Esophagus mucosa (tissue), 1 donor: Measurements from ENCODE around the gene SSH3. TPM values are rescaled to one million over a fixed set of nuclear protein-coding genes. Genes with fewer than 3 reads are reported as not detected.

Experiments
- ATAC-seq: fragments of 200-7000 bp; cut with Tn5 transposase; one replicate; pipeline ENCODE4 v1.9.1; 2020
- total RNA-seq: library from RNA; stranded (reverse); gene quantifications from one replicate; pipeline ENCODE4 v1.2.4, GENCODE V29; 2023
- donor health status: DM: yes; HTN: yes; CAD: no.

The SSH3 gene
- total RNA-seq, 1 donor from 2014 or later, result 78.4 TPM

DNA sequence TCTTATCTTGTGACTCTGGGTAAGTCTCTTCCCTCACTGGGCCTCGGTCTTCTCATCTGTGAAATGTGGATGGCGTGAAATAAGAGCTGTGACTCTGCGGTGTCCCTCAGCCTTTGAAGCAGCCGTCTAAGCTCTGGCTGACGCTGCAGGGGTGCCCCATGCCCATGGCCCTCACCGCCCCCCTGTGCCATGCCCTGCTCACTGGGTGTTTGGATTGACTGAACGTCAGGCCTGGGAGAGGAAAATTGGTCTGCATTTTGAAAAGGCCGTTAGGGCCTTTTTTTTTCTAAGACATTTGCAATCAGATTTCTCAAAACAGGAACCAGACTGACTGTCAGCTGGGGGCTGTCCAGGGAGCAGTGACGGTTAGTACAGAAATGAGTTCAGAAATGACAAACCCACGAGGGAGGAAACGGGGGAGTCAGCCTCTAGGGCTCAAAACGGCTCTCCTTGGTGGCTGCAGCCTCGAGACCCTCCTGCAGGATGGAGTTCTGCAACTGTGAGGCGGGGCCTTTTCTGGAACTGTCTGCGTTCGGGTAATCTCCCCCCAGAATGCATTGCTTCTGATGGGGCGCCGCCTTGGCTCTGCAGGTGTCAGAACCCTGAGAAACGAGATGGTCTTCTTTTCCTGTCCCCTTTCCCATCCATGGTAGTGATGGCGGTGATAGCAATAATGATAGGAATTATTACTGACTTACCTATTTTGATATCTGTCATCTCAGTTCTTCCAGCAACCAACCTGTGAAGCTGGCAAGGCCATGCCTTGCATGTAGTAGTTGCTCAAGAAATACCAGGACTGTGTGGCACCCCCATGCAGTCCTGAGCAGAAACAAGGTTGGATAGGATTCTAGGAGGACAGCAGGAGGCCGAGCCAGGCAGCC is 35.0 kb upstream of the SSH3 start:
- no peak for ATAC-seq

DNA sequence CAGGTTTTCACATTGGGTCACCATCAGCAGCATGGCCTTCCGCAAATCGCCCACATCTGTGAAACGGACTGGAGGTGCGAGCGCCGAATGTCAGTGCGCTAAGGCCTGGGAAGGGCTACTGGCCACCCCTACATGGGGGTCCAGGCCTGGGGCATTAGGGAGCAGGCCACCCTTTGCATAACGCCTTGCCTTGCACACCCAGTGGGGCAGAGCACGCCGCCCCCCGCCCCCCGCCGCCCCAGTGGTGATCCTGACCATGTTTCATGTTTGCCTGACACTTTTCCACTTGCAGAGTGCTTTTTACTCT is 34.4 kb upstream of the SSH3 start:
- ATAC-seq, result no peak

DNA sequence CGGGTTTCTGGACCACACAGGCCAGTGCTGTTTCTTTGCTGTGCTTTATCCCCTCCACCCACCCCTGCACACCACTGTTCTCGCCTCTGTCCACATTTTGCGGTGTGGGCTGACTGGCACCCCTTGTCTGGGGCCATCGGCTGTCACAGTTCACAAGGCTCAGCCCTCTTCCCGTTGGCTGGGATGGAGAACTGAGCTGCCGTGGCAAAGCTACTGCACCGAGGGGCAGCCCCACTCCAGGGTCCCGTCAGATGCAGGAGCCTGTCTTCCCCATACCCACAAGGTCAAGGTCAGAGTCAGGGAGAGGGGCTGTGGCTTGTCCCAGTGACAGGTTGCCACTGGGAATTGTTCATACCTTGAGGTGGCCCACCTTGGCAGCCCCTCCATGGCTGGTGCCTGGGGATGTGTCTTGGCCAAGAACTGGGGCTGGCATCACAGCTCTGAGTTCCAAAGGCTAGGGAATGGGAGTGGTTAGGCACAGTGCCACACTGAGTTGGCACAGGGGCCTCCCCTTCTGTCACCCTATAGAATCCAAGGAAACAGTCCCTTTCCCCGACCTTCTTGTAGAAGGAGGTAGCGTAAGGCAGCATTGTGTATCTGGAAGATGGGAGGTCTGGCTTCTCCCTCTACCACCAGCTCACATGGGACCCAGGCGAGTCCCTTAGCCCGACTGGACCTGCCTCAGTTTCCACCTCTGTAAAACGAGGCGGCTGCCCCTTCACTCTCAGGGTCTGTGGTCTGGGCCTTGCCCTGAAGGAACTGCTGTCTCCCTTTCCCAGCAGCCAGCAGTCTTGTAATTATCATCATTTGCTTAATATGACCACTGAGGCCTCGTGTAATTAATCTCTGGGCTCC is 33.7 kb upstream of the SSH3 start:
- ATAC-seq, result peak; percentile 20

DNA sequence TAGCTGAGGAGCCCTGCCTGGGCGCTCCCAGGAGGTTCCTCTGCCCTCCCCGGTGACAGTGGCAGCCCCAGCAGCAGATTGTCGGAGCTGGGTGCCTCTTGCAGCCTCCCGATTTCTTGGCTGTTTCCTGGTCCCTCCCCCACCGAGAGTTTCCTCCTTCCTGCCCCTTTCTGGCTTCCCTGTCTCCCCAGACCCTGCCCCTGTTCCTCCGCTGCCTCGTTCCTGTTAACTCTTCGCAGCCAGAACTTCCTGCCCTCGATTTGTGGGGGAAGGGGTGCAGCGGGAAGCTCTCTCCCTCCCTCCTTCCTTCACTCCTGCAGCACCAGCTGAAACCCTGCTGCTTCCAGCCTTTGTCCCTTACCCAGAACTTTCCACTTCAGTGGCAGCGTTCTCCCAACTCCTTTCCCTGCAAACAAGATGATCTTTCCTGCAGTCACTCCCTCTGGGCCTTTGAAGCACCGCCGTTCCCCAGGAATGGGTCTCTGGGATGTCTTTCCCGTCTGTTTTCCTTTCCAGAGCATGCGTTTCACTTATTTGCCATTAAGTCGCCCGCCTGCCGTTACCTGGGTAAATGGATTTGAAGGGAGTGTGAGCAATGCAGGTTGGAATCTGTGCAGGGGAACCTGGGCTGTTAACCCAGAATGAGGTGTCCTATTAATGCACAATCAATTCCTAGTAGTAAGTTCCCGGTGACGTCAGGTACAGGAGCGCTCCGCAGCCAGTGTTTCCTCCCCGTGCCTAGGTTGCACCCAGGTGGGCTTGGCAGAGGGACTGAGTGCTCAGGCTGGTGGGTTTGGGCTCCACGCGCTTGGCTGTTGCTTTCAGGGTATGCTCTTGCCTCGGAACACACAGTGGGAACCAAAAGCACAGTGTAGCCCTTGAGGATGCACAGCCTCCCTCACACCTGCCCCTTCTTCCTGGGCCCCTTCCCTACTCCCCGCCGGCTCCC is 32.8 kb upstream of the SSH3 start:
- no peak for ATAC-seq

DNA sequence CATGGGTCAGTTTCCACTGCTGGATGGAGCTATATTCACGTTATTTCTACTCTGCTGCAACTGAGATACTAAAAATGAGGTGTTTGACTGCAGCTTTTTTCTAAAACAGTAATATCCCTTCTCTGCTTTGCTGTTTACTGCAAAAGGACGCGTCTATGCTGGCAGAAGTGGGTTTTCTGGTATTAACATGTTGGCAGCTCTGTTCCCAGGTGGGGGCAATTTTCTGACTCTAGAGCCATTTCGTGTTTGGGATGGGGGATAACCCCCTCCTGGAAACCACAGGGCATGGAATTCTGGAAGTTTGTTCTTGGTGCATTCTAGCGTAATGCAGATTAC is 32.2 kb upstream of the SSH3 start:
- no peak for ATAC-seq

DNA sequence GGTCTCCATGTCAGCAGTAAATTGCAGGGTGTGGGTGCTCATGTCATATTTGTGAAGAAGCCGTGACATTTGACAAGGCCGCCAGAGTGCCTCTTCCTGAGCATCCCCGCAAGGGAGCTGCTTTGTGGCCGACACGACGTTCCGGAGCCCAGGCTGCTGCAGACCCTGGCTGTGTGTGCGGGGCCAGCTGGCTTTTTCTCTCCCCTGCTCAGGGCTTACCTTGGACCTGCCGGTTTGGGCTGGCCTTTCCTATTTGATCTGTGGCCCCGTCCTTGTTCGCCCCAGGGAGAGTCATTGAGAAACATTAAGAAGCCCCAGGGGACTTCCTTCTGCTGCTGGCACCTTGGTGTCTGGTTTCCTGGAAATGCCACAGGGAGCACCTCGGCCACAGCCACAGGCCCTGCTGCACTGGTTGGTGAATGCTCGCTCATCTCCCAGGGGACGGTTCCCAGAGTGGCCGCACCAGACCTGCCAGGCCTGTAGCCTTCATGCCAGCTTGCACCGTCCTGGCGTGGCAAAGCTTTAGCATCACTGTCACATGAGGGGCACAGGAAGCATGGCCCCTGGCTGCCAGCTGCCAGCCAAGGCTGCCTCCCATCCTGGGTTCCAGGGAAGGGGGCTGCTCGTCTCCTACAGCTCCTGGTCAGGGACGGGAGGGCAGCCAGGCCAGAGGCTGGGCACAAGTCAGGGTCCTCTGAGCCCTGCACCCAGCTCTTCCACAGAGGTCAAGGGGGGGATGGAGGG is 31.6 kb upstream of the SSH3 start:
- ATAC-seq, result no peak

DNA sequence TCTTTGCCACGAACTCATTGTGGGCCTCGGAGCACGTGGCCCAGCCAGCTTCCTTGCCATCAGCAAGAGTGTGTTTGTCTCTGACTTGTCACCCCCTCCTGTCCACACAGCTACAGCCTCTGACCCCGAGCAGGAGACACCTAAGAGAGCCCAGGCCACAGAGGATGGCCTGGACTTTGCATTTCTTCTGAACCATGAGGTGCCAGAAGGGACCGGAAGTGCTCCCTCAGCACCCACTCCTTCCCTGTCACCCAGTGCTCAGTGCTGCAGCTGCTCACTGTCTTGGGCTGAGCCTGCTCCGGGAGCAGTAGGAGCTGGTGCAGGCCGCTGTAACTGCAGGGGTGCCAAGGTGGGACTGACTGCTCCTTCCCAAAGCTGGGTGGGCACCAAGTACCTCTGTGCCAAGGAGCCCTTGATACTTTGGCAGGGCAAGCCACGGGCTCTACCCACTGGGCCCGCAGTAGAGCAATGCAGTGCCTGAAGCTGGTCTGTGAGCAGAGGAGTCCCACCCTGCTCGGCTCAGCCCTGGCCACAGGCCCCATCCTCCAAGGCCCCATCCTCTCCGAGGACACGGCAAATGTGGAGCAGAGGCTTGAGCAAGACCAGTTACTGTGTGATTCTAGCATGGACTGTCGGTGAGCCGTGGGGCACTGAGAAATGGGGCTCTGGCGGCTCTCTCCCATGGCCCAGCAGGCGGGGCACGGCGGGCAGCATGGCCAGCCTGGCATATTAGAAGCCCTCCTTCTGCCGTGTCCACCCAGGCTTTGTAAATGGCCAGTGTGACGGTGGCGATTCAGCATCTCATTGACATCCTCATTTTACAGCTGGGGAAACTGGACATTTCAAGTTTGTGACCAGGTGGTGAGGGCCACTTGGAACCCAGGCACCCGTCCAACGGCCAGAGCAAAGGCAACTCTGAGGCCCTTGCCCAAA is 30.7 kb upstream of the SSH3 start:
- ATAC-seq, result no peak

DNA sequence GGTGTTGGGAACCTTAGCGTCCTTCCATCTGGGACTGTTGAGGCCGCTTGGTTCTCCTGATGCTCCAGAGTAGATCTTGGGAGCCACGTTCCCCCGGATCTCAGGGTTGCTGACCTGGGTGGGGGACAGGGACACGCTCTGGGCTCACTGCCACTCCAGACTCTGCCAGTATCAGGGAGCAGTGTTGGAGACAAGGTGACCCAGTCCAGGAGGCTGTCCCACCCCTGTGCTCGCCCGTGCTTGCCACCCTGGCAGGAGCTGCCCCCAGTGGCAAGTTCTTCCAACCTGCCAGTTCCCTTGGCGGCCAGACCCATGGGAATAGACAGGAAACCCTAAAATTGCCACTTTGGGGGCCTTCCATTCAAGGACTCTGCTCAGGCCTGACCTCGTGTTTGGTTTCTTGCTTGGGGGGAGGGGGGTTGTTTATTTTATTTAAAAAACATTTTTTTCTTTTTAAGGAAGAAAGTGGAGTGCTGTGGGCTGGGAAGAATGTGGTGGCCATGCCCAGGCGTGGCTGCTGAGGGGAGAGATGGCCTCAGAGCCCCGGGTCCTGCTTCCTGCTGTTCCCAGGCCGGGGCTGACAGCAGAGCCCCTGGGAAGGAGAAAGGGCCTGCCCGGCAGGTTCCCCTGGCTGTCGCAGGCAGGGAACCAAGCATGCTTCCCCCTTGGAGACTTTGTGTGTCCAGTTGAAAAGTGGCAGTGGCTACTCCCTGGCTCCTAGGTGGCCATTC is 29.9 kb upstream of the SSH3 start:
- no peak for ATAC-seq

DNA sequence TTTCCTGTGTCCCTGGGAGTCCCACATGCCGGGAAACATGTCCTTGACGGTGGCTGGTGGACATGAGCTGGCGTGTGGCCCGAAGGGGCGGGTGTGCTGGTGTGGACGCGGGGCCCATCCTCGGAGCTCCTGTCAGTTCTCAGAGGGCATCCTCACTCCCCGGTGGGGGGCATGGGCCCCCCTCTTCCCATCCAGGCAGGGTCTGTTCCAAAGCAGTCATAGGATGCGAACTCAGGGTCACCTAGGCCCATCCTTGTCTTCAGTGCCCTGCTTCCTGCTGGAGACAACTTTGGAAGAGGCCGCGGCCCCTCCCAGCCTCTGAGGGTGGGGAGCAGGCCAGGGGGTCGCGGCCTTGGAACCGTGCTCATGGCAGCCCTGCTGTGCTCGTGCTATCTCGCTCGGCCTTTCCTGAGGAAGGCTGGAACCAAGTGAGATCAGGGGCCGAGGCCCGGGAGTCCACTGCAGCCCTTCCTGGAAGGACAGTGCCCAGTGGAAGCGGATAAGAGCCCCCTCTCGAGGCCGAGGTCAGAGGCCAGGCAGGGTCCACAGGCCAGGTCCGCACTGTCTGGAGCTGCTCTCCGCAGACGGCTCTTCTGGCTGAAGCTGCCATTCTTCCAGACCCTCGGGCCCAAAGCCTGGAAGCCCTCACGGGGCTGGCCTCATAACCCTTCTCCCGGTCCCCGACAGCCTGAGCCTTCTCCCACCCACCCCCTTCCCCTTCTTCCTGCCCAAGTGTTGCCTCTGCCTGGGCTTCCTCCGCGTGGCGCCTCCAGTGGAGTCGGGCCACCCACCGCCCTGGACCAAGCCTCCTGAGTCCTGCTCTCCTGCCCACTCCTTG is 28.3 kb upstream of the SSH3 start:
- no peak for ATAC-seq

DNA sequence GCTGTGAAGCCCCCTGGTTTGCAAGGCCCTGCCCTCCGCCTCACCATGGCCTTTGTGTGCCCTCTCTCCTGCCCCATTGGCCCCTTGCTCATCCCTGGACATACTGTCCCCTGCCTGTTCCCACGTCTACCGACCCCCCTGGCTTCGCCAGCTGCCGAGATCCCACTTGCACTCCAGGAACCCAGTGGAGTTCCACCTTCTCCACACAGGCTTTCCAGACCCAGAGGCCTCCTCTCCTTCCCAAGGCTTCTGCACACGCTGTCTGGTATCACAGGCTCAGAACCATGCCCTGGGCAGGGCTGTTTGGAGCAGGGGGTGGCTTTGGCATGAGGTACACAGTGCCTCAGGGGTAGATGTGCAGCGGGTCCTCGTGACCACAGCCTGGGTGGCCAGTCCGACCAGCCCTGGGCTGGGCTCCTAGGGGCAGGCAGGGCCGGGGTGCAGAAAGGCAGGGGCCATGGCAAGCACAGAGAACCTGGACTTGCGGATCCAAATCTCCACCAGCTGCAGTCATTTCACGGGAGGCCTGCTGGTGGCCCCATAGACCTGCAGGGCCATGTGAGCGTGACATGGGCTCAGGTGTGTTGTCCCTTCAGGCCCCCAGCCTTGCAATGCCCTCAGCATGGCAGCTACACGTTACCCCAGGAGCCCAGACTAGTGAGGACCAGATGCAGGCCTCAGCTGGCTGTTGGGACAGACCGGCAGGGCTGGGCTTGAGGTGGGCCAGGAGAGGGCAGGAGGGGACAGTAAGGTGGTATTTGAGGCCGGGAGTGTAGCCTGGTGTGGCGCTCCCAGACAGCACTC is 27.5 kb upstream of the SSH3 start:
- no peak for ATAC-seq

DNA sequence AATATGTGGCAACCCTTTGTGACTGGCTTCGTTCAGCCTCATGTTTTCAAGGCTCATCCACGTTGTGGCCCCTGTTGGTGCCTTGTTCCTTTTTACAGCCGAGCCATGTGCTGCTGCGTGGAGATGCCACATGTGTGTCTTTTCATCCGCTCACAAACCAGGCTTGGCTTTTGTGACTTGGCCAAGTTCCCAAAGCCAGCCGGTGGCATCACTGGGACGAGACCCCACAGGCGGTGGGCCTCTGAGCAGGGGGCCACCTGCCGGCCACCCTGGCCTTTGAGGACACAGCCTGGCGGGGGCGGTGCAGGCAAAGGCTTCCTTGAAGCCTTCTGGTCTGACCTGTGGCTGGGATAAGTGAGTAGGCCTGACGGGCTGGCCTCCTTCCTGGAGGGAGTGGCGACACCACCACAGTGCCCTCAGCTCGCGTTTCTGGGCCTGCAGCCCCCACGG is 26.5 kb upstream of the SSH3 start:
- peak; percentile 43 for ATAC-seq

DNA sequence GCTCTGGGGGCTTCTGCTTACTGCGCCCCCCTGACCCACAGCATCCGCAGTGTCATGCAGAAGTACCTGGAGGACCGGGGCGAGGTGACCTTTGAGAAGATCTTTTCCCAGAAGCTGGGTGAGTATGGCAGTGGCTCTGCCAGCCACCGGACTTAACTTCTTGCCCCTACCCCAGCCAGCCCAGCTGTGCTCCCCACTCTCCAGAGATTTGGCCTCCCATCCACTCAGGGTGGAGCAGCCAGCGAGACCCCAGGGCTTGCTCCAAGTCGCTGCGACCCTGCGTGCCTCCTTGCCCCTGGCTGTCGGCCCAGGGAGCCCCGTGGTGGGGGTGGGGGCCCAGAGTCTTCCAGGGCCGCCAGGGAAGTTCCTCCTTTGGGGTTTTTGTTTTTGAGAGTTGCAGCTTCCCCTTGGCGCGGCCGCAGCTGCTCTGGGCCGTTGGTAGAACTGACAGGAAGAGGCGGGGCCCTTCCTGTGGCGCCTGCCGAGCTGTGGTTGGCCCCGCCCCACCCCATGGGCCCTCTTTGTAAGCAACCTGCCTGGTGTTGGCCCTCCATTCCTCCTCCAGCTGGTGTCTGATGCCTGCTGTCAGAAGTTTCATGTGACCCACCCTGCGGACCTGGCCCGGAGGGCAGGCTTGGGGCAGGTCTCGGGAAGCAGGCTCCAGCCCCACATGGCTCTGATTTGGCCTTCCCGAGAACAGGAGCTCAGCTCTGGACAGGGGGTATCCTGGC is 25.9 kb upstream of the SSH3 start:
- peak; percentile 80 for ATAC-seq

DNA sequence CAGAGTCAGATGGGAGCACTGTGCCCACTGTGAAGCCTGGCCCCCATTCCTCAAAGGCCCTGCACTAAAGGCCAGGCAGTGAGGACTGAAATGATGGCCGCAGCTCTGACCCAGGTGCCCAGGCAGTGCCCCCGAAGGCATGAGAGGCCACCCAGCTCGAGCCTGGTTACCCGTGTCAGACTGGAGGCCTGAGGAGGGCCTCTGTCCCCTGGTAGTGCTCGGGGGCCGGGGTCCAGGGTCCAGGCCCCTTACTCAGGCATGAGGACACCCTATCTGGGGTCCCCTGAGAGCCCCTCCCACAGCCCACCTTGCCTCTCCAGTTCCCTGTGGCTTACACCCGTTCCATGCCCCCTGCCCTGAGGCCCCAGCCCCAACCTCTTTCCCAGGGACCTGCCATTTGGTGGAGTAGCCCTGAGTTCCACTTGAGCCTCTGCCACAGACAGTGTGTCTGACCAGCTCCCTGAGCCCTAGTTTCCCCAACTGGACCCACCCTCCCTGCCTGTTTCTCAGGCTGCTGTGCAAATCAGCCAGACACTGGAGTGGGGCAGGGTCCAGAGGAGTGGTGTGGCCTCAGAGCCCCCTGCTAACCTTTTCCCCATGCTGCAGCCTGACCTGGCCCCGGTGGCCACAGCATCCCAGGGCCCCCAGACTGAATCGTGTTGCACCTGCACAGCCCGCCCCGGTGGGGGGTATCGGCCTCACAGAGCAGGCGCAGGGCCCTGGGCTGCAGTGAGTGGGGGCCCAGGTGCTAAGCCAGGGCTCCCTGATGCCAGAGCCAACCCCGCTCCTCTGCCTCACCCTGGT is 25.0 kb upstream of the SSH3 start:
- ATAC-seq, result no peak

DNA sequence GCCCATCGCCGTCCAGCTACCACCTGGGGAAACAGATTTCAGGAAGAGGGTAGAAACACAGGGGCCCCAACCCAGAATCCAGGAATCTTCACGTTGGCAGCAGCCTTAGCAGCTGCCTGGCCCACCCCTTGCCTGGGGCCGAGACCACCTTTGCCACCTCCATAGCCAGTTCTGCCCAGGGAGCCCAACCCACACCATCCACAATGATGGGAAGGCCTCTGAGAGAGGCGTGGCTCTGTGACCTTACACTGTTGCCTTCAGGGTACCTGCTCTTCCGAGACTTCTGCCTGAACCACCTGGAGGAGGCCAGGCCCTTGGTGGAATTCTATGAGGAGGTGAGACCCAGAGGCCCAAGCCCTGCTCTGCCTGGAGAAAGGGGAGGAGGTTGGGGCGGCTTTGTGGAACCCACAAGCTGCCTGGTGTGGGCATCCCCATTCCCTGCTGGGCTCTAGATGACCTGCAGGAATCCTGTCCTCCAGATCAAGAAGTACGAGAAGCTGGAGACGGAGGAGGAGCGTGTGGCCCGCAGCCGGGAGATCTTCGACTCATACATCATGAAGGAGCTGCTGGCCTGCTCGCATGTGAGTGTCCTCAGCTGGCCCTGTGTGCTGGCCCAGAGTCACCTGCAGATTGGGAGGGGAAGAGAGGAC is 24.3 kb upstream of the SSH3 start:
- no peak for ATAC-seq

DNA sequence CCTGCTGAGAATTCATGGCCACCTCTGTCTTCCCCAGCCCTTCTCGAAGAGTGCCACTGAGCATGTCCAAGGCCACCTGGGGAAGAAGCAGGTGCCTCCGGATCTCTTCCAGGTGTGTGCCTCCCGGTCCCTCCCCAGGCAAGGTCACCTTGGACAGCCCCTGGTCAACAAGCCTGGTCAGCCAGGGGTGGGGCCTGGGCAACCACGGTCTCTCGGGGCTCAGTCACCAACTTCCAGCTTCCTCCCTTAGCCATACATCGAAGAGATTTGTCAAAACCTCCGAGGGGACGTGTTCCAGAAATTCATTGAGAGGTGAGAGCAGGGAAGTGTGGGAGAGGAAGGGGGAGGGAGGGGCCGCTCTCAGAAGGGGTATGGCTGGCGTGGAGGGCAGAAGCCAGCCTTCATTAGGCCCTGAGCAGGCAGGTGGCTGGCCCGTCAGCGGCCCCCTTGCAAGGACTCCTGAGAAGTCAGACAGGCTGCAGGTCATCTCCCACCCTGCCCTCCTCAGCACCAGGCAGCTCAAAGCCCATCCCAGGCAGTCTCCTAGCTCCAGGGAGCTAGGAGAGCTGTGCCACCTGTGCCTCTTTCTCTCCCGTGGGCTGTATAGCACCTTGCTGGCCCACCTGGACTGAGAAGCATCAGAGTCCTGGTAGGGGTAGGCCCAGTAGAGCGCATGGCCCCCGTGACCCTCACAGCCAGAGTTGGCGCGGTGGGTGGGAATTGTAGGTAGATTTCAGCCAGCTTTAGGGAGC is 23.6 kb upstream of the SSH3 start:
- ATAC-seq, result no peak
